GM18519 (cell line): ENCODE measurements around the gene BRD8.
"Not testable (repeated sequence)": the region's sequence is repeated elsewhere in the genome, so short reads cannot be mapped to it uniquely, and the experiment has no call there.

Experiments
- ATAC-seq: cut with Tn5 transposase; IDR thresholded peaks from one replicate; pipeline ENCODE4 v1.9.1; 2021; ENCODE audit warnings: mild to moderate bottlenecking, moderate library complexity; ENCODE audit not compliant: unreplicated experiment, low FRiP score

The BRD8 gene, protein sequence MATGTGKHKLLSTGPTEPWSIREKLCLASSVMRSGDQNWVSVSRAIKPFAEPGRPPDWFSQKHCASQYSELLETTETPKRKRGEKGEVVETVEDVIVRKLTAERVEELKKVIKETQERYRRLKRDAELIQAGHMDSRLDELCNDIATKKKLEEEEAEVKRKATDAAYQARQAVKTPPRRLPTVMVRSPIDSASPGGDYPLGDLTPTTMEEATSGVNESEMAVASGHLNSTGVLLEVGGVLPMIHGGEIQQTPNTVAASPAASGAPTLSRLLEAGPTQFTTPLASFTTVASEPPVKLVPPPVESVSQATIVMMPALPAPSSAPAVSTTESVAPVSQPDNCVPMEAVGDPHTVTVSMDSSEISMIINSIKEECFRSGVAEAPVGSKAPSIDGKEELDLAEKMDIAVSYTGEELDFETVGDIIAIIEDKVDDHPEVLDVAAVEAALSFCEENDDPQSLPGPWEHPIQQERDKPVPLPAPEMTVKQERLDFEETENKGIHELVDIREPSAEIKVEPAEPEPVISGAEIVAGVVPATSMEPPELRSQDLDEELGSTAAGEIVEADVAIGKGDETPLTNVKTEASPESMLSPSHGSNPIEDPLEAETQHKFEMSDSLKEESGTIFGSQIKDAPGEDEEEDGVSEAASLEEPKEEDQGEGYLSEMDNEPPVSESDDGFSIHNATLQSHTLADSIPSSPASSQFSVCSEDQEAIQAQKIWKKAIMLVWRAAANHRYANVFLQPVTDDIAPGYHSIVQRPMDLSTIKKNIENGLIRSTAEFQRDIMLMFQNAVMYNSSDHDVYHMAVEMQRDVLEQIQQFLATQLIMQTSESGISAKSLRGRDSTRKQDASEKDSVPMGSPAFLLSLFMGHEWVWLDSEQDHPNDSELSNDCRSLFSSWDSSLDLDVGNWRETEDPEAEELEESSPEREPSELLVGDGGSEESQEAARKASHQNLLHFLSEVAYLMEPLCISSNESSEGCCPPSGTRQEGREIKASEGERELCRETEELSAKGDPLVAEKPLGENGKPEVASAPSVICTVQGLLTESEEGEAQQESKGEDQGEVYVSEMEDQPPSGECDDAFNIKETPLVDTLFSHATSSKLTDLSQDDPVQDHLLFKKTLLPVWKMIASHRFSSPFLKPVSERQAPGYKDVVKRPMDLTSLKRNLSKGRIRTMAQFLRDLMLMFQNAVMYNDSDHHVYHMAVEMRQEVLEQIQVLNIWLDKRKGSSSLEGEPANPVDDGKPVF

DNA sequence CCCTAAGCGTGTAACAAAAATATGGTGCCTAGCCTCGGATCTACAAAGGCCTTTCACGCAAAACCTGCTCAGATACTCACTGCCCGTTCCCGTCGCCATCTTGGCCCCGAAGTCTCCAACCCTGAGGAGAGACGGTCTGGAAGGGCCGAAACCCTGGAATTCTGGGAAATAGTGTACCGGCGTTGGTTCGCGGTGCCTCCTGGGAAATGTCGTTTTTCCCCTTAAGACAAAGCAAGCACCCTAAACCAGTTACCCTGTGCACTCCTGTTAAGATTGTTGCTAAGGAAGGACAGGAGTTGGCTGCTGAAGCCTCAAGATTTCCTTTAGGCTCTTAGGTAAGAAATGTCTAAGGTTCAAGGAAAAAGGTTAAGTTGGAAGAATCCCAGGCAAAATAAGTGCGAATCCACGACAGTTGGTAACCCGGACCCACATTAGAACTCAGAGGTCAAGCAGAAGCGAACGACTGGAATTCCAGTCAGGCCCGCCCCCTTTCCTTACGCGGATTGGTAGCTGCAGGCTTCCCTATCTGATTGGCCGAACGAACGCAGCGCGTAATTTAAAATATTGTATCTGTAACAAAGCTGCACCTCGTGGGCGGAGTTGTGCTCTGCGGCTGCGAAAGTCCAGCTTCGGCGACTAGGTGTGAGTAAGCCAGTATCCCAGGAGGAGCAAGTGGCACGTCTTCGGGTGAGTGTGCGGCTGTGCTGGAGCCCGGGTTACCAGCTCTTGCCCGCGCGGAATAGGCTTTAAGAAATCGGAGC, at the start of gene BRD8, which contains the start of gene KIF20A:
BRD8 (minus strand) TSS at position 115 of the 761 bp plus-strand sequence; CDS start at position 99, 16 bp downstream.
KIF20A (plus strand) TSS at position 597 of the 761 bp plus-strand sequence. CDS start 569 bp downstream, outside the sequence.
- peak; percentile 70 for ATAC-seq

DNA sequence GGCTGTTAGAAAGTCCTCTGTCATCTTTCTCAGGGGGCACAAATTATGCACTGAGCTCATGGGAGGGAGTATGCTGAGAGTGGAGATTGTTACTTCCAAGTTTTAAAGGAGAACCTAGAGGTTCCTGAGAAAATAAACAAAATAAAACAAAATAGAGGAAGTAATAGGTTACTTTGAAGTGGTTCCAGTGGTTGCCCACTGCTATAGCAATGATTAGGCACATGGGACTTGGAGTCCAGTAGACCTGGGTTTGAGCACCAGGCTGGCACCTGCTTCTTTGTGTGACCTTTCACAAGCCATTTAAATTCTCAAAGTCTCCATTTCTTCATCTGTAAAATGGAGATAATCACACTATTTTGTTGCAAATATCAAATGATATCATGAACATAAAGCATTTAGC, 48.5 kb upstream of the BRD8 start:
- no peak for ATAC-seq

DNA sequence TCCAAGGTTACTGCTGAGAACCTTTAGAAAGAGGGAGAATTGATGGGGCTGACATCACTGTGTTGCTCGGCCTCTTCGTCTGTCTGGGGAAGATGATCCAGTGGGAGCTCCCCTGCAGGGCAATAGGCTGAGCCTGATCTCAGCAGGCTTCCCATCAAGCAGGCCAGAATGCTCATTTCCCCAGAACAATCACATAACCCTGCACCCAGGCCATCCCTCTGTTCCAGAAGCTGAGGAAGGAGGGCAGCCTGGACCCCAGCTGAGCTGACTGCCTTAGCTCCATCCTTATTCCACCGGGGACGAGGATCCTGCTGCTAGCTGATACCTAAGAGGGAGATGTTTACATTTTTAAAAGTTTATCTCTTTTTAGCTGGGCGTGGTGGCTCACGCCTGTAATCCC, 46.3 kb upstream of the BRD8 start:
- no peak for ATAC-seq

DNA sequence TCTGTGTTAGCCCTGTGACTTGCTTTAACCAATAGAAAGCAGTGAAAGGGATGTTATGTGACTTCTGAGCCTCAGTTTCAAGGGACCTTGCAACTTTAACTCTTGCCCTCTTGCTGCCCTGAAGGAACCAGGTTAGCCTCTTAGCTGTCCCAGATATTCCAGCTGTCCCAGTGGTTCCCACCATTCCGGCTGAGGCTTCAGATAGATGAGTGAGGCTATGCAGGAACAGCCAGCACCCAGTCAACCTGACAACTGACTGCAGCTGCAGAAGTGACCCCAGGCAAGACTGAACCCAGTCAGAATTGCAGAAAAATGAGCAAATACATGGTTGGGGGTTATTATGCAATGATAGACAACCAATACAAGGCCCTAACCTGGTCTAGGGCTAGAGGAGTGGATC, 45.1 kb upstream of the BRD8 start:
- ATAC-seq, result no peak

DNA sequence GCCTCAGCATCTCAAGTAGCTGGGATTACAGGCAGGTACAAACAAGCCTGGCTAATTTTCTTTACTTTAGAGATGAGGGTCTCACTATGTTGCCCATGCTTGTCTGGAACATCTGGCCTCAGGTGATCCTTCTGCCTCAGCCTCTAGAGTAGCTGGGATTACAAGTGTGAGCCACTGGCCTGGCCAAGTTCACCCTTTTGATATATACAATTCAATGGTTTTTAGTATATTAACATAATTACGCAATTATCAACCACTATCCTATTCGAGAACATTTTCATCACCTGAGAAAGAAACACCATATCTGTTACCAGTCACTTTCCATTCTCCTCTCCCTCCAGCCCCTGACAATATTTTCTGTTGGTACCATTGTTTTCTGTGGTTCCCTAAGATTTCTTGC, 38.4 kb upstream of the BRD8 start:
- ATAC-seq, result no peak

DNA sequence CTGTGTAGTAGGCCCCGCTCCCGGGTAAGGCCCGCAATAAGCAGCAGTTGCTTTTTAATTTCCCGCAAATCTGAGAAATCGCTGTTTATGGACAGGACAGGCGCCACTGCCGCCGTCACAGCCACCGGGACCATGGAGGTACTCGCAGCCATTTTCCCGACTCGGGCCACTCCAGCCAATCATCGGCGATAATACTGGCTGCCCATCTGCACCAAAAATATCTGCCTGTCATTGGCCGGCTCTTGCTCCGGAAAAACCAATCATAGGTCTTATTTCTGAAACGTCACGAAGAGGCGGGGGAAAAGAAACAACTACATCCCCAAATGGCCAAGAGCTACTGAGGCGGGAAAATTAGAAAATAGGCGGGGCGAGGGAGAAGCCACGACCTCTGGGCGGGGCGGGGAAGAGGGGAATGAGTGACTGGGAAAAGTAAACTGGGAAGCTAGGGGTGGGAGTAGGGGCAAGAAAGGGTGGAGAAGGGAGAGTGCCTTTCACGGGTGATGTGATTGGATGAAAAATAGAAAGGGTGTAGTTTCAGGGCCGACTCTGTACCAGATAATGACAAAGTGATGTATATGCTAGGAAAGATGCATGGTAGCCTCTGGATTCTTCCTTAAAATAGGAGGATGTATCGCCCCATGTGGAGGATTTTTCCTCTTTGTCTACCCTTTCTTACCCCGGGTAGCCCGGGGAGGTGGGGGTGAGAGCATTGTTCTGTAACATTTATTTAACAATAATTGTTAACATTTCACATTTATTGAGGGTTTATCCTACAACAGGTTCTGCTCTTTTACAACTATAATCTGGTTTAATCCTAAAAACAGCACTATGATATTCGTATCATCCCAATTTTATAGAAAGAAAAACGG, 35.0 kb upstream of the BRD8 start, which contains the start of gene CDC23:
CDC23 (minus strand) TSS at position 163 of the 869 bp plus-strand sequence; CDS start at position 152, 11 bp downstream.
- peak; percentile 92 for ATAC-seq

DNA sequence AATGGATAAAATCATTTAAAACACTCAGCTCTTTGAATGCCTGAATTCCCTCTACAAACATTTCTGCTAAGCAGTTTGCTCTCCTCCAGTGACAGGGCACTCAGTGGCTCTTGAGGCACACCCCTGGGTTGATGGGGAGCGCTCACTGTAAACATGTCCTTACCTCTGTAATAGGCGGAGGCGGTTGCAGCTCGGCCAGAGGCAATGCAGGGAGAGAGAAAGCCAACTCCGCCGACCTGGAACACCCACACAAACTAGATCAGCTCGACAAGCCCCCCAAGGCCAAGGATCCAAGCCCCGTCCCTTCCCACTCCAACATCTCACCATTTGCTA, 34.4 kb upstream of the BRD8 start:
- ATAC-seq, result peak; percentile 20

DNA sequence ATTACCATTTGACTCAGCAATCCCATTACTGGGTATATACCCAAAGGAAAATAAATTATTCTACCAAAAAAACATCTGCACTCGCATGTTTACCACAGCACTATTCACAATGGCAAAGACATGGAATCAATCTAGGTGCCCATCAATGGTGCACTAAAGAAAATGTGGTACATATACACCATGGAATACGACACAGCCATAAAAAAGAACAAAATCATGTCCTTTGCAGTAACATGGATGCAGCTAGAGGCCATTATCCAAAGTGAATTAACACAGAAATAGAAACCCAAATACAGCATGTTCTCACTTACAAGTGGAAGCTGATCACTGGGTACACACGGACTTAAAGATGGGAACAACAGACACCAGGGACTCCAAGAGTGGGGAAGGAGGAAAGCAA, 32.6 kb upstream of the BRD8 start:
- no peak for ATAC-seq

DNA sequence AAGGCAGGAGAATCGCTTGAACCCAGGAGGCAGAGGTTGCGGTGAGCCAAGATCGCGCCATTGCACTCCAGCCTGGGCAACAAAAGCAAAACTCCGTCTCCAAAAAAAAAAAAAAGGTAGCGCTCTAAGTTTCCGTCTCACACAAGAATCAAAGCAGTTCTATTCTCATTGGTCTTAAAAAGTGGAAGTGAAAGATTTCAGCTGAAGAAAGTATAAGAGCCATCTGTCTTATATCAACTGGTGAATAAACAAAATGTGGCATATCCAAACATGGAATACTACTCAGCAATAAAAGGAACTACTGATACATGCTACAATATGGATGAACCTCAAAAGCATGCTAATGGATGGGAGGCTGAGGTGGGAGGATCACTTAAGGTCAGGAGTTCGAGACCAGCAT, 15.4 kb upstream of the BRD8 start:
- ATAC-seq, result not testable (repeated sequence)

DNA sequence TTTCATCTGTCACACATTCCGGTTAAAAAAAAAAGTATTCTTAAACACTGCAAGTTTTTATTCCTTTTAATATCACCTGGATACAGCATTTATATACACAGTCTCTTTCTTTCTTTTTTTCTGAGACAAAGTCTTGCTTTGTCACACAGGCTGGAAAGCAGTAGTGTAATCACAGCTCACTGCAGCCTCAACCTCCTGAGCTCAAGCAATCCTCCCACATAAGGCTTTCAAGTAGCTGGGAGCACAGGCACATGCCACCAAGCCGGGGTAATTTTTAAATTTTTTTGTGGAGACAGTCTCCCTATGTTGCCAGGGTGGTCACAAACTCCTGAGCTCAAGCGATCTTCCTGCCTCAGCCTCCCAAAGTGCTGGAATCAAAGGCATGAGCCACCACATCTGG, 14.4 kb upstream of the BRD8 start:
- no peak for ATAC-seq

DNA sequence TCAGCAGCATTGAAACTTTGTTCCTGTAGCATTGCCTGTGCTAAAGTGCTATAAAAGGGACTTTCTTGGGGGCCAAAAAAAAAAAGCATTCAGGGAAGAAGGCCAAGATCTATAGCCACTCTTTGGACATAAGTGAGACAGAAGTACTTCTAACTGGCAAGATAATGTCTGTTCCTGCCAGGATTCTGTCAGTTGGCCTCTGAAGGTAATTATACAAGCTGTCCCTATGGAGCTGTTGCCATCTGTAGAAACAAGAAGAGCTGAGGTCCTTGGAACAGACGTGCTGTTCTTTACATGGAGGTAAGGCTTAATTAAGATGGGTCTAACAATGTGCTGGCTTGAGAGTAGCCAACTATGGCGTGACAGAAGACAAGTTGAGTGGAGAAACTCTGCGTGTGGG, 10.2 kb upstream of the BRD8 start:
- ATAC-seq, result no peak

DNA sequence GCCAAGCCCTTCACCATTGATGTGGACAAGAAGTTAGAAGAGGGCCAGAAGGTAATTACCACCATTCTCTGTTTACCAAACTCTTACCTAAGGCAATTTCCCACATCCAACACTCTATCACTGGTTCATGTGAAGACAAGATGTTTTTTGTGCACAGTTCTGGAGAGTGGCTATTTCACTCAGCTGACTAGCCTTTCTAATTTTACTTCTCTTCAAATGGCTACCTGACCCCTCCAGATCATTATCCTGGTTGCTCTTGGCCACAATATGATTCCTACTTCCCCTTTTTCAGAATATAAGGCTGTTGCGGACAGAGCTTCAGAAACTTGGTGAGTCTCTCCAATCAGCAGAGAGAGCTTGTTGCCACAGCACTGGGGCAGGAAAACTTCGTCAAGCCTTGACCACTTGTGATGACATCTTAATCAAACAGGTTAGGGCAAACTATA, 7.6 kb upstream of the BRD8 start:
- no peak for ATAC-seq

DNA sequence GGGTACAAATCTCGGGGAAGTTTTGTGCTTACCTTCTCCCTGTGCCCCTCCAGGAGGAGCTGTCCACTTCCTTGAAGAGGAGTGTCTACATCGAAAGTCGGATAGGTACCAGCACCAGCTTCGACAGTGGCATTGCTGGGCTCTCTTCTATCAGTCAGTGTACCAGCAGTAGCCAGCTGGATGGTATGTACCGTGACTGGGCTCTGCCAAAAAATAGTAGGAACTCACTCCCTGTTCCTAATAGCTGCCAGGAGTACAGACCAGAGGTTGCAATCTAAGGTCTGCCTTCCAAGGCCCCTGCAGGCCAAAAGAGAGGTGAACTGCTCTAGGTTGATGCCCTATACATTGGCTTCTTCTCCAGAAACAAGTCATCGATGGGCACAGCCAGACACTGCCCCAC, 4.4 kb upstream of the BRD8 start:
- ATAC-seq, result no peak

DNA sequence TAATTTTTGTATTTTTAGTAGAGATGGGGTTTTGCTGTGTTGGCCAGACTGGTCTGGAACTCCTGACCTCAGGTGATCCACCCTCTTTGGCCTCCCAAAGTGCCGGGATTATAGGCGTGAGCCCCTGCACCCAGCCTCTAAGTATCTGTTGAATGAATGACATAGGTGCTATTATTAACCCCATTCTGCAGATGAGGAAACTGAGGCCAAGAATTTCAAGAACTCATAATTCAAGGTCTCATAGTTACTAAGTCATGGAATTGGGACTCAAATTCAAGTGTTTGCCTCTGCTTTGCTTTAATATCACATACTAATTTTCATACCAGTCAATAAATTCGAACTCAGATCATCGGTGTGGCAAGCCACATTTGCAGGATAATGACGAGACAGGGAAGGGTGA, 2.4 kb upstream of the BRD8 start:
- no peak for ATAC-seq

DNA sequence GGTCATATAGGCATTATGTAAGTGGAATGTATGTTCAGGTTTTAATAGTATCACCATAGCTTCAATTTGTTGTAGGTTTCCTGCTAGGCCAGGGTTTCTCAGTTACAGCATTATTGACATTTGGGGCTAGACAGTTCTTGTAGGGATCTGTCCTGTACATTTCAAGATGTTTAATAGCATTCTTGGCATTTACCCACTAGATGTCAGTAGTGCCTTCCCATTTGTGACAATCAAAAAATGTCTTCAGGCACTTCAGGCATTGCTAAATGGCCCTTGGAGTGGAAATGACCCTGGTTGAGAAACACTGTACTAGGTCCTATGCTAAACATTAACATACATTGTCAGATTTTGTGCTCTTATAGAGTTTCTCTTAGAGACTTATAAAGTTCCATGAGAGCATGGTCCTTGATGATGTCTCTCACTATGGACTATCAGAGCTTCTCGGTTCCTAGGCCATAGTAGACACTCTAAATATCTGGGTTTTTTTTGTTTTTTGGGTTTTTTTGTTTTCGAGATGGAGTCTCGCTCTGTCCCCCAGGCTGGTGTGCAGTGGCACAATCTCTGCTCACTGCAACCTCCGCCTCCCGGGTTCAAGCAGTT, 1.9 kb upstream of the BRD8 start:
- no peak for ATAC-seq

DNA sequence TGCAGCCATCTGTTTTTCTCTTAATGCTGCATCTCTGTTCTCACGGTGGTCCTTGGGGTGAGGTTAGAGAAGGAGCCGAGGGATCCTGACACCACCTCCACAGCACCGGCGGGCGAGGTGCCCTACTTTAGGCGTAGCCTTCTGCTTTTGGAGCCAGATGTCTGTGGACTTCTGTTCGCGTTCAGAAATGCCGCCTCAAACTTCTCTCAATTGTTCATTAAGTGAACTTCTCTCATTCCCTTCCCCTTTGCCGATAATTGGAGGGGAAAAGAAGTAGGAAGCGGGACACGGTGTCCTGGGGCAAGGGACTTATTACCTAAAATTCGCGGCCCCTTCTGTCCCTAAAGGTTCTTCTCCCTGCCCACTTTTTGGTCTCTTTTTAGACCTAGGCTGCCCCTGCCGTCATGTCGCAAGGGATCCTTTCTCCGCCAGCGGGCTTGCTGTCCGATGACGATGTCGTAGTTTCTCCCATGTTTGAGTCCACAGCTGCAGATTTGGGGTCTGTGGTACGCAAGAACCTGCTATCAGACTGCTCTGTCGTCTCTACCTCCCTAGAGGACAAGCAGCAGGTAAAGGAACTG, 937 bp upstream of the BRD8 start:
- ATAC-seq, result no peak

DNA sequence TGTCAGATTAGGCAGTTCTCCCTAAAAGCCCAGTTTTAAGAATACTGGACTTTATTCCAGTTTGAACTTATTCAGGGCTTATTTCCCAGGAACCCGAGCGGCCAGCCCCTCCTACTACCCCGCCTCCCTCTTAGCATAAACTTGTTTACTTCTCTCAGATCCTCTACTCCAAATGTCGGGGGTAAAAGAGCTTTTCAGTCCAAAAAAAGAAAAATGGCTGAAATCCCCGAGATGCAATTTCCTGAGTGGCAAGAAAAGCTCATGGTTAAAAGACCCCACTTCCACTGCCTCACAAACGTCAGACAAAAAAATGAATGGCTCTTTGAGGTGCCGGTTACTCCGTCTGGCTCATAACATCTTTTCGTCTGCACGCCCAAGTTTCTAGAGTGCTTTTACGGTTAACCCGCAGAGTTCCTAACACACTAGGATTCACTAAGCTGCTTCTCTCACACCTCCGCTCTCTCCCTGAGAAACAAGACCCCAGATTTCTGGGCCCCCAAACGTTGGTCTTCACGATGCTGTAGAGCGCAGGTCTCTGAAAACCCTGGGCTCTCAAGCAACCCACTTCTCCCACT, 402 bp downstream of the BRD8 start:
- no peak for ATAC-seq

DNA sequence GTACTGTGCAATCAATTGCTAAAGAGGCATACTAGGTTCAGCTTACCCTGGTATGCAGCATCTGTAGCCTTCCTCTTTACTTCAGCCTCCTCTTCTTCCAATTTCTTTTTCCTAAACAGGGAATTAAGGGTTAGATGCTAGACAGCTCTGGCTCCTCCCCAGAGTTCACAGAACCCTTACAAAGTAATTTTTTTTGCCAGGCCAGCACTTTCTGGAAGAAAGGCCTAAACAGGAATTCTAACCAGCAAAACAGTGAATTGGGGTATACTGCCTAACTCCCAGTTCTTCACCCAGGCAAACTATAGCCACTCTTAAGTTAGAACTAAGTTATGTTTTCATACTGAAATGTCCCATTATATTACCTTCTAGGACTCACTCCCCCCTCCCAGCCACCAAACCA, 8.1 kb downstream of the BRD8 start:
- no peak for ATAC-seq
